NCI-H345 treated with DMSO at 0.1 percent for 48 hours (cell line): ENCODE results near the gene PRR23E.

Source experiments
- DNase-seq: peaks from one replicate; lab custom pipeline; 2025; ENCODE audit not compliant: unreplicated experiment; lab: John Stamatoyannopoulos, UW

Gene PRR23E

GRCh38 chr3:127164615-127165014, 28.3 kb upstream of the PRR23E start:
- no peak for DNase-seq

GRCh38 chr3:127165036-127165435, 27.9 kb upstream of the PRR23E start:
- no peak for DNase-seq

DNA sequence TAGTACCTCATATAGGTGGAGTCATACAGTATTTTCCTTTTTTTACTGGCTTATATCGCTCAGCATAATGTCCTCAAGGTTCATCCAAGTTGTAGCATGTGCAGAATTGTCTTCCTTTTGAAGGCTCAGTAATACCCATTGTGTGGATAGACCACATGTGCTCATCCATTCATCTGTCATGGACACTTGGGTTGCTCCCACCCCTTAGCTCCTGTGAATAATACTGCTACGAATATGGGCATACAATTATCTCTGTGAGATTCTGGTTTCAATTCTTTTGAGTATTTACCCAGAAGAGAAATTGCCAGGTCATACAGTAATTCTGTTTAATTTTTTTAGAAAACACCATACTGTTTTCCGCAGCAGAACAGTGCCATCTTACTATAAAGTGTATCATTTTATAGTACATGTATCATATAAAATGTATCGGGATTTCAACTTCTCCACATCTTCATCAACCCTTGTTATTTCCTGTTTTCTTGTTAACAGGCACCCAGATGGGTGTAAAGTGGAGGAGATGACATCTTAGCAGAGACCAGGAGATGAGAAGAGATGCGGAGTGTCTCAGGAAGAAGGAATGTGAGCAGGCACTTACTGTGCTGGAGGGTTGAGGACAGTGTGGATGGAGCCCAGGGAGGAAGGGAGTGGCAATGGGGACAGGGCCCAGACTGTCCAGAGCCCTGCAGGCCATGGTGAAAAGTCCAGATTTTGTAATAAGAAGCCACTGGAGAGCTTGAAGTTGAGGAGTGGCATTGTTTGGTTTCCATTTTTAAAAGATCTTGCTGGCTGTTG, 27.0 kb upstream of the PRR23E start:
- no peak for DNase-seq

GRCh38 chr3:127166501-127167065, 26.3 kb upstream of the PRR23E start:
- DNase-seq = no peak

GRCh38 chr3:127167315-127168043, 25.5 kb upstream of the PRR23E start:
- no peak for DNase-seq

GRCh38 chr3:127168271-127168670, 24.7 kb upstream of the PRR23E start:
- DNase-seq = no peak

- DNase-seq = no peak
Observed at GRCh38 chr3:127170814-127171213, 22.1 kb upstream of the PRR23E start.

DNA sequence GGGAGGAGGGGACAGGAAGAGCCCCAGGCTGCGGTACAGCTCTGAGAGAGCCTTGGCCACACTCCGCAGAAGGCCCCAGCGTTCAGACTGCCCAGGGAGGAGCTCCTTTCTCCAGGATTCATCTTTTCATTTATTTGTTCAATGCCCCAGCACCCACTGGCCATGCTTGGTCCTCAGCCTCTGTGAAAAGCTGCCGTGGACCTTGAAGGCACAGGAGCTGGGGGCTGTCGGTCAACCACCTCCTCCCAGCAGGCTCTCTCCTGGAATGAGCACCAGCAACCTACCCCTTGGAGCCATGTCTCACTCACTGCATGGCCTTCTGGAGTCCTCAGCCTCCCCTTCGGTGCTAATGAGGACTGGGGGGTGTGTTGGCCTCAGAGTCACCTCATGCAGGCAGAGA, 21.6 kb upstream of the PRR23E start:
- no peak for DNase-seq

DNA sequence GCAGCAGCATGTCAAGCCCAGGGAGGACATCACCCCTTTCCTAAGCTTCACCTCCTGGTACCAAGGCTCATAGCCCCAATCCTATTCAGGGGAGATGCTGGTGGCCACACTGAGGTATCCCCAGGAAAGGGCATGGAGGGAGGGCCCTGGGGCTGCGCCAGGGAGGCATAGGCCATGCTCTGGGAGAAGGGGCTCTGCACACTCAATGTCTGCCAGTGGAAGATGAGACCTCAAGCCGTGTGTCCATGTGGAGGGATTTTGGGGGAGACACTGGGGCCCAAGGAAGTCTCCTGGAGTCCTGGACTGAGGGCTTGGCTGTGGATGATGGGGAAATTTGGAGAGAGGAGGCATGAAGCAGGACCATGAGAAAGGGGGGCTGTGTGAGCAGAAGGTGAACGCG, 21.2 kb upstream of the PRR23E start:
- DNase-seq = no peak

DNA sequence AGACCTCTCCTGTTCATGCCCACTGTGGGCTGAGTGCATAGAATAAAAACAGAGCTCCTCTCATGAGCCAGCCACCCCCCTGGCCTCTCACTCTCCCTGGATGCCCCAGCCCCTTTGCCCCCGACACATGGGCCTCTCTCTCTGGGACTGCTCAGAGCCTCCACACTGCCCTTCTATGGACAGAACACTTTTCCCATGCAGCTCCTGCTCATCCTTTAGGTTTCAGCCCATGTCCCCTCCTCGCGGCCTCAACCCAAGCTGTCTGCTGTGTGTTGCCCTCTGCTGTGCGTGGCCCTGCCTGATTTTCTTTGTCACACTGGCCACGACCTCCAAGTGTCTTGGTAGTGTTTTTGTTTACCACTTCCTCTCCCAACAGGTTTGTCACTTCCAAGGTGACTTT, 20.7 kb upstream of the PRR23E start:
- no peak for DNase-seq

GRCh38 chr3:127172781-127173515, 20.0 kb upstream of the PRR23E start:
- no peak for DNase-seq

GRCh38 chr3:127173516-127174166, 19.3 kb upstream of the PRR23E start:
- no peak for DNase-seq

DNA sequence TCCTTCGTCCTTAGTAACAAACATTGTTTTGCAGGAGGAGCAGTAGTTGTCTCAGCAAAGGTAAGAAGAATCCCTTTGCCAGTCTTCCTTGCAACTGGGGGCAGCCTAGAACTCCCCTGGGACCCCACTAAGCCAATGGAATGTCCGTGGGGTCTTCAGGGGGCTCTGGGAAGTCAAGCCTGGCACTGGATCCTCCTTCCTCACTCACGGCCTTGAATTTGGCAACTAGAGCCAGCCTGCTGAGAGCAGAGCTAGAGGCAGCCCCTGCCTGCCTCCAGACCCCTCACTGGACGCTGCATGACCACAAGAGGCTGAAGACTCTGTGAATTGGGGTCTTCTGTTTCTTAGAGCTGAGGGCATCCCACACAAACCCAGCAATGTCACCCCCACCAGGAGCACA, 18.6 kb upstream of the PRR23E start:
- no peak for DNase-seq

GRCh38 chr3:127174715-127175140, 18.2 kb upstream of the PRR23E start:
- DNase-seq = no peak

- no peak for DNase-seq
Observed at GRCh38 chr3:127175272-127175671, 17.7 kb upstream of the PRR23E start.

- DNase-seq = no peak
Observed at GRCh38 chr3:127177226-127177625, 15.7 kb upstream of the PRR23E start.

DNA sequence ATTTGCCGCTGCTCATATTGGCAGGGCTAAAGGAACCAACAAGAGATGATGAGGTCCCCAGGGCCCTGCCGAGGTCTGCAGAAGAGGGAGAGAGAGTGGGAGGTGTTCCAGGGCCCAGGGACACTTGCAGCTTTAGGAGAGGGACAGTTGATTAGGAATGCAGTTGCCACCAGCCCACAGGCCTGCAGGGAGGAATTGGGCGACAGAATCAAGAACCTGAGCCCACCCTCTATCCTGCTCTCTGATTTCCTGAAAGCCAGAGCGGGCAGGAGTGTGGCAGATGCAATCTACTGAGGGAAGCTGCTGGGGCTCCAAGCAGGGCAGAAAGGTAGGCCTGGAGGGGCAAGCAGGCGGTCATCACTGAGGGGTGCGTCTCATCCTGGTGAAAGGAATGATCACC, 12.1 kb upstream of the PRR23E start:
- DNase-seq = no peak

- DNase-seq = no peak
Observed at GRCh38 chr3:127182431-127182830, 10.5 kb upstream of the PRR23E start.

GRCh38 chr3:127182848-127183714, 9.8 kb upstream of the PRR23E start:
- DNase-seq = no peak
